ENCODE results near the gene MCU. TPM values are rescaled to one million over a fixed set of nuclear protein-coding genes. Genes with fewer than 3 reads are reported as not detected.

The MCU gene
- total RNA-seq, 1 experiment from 2014 or later, result 18.7 TPM

GRCh38 chr10:72729528-72729927 is 37.6 kb downstream of the MCU start:
- DNase-seq (ENCODE audit: low spot score), result no peak
- Histone ChIP-seq H3K4me3 (ENCODE audit: low read depth, low read length, poor library complexity, severe bottlenecking) (no peak overlapping the region), H3K27me3 (replicated peaks; ENCODE audit: insufficient read depth, low read depth, low read length, poor library complexity) (no peaks in the 10 kb centered on the region), H3K36me3 (ENCODE audit: insufficient read depth, low read length, poor library complexity, severe bottlenecking) (no peaks in the 10 kb centered on the region), H3K27ac (ENCODE audit: low read depth, low read length, poor library complexity, severe bottlenecking) (no peak overlapping the region), H3K9me3 (ENCODE audit: low read depth, low read length, poor library complexity, severe bottlenecking) (no peaks in the 10 kb centered on the region), H3K4me1 (ENCODE audit: insufficient read depth, low read length, poor library complexity, severe bottlenecking) (peaks cover 16% of the 10 kb centered on the region)
- TF ChIP-seq CTCF (conservative IDR thresholded peaks at IDR 0.05; ENCODE audit: low read depth, low read length) (no peak), EZH2 (IDR thresholded peaks at IDR 0.05; ENCODE audit: borderline replicate concordance, low read depth, low read length, poor library complexity, severe bottlenecking) (no peak)
- intact Hi-C loops (cut with micrococcal nuclease; ENCODE audit: unreplicated experiment), result no loop called here
- BruUV-seq (replicated peaks), result no TSS peak
- ChIA-PET POLR2A (ENCODE audit: low non-redundant PET) (no interaction called here), CTCF (no interaction called here)

DNA sequence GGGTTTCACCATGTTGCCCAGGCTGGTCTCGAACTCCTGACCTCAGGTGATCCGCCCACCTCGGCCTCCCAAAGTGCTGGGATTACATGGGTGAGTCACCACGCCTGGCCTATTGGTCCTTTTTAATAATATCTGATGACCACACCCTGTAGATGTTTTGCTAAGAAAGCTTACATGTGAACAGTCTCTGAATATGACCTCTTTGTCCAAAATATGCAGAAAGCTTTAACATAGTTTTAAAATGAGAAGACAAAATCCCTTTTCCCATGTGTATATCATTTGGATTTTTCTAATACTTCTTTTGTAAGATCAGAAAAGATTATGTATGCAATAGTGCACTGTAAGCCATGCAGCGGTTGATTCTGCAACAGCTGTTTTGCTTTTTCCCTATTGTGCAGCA is 38.5 kb downstream of the MCU start:
- no peaks in the 10 kb centered on the region for H3K27me3 ChIP-seq (replicated peaks; ENCODE audit: insufficient read depth, low read depth, low read length, poor library complexity)
- no peak overlapping the region for H3K4me3 ChIP-seq (ENCODE audit: low read depth, low read length, poor library complexity, severe bottlenecking)
- no peak for DNase-seq (ENCODE audit: low spot score)
- H3K4me1 ChIP-seq (ENCODE audit: insufficient read depth, low read length, poor library complexity, severe bottlenecking), result peaks cover 16% of the 10 kb centered on the region
- no peaks in the 10 kb centered on the region for H3K36me3 ChIP-seq (ENCODE audit: insufficient read depth, low read length, poor library complexity, severe bottlenecking)
- TF ChIP-seq CTCF (conservative IDR thresholded peaks at IDR 0.05; ENCODE audit: low read depth, low read length) (no peak), EZH2 (IDR thresholded peaks at IDR 0.05; ENCODE audit: borderline replicate concordance, low read depth, low read length, poor library complexity, severe bottlenecking) (no peak)
- intact Hi-C loops (cut with micrococcal nuclease; ENCODE audit: unreplicated experiment), result no loop called here
- no peak overlapping the region for H3K27ac ChIP-seq (ENCODE audit: low read depth, low read length, poor library complexity, severe bottlenecking)
- POLR2A ChIA-PET (ENCODE audit: low non-redundant PET), result no interaction called here
- BruUV-seq (replicated peaks), result no TSS peak
- H3K9me3 ChIP-seq (ENCODE audit: low read depth, low read length, poor library complexity, severe bottlenecking), result no peaks in the 10 kb centered on the region
- CTCF ChIA-PET, result no interaction called here

DNA sequence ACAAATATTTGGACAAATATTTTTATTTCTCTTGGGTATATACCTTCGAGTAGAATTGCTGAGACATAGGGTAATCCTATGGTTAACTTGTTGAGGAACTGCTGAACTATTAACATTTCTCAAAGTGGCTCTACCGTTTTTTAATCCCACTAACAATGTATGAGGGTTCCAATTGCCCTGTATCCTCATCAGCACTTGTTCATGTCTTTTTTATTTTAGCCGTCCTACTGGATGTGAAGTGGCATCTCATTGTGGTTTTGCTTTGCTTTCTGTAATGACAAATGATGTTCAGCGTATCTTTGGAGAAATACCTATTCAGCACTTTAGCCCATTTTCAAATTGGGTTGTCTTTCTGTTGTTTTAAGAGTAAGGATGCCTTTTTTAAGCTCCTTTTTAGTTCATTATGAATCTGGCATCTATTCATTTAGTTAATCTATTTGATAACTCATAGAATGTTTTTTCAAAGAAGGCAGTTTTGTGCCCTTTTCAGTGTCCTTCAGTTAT is 40.0 kb downstream of the MCU start:
- H3K27ac ChIP-seq (ENCODE audit: low read depth, low read length, poor library complexity, severe bottlenecking), result no peak overlapping the region
- no peaks in the 10 kb centered on the region for H3K36me3 ChIP-seq (ENCODE audit: insufficient read depth, low read length, poor library complexity, severe bottlenecking)
- H3K4me3 ChIP-seq (ENCODE audit: low read depth, low read length, poor library complexity, severe bottlenecking), result no peak overlapping the region
- TF ChIP-seq EZH2 (IDR thresholded peaks at IDR 0.05; ENCODE audit: borderline replicate concordance, low read depth, low read length, poor library complexity, severe bottlenecking), result no peak
- peaks cover 21% of the 10 kb centered on the region for H3K4me1 ChIP-seq (ENCODE audit: insufficient read depth, low read length, poor library complexity, severe bottlenecking)
- ChIA-PET POLR2A (ENCODE audit: low non-redundant PET) (no interaction called here), CTCF (no interaction called here)
- H3K27me3 ChIP-seq (replicated peaks; ENCODE audit: insufficient read depth, low read depth, low read length, poor library complexity), result no peaks in the 10 kb centered on the region
- no peaks in the 10 kb centered on the region for H3K9me3 ChIP-seq (ENCODE audit: low read depth, low read length, poor library complexity, severe bottlenecking)
- DNase-seq (ENCODE audit: low spot score), result no peak
- BruUV-seq (replicated peaks), result no TSS peak
- intact Hi-C loops (cut with micrococcal nuclease; ENCODE audit: unreplicated experiment), result no loop called here

DNA sequence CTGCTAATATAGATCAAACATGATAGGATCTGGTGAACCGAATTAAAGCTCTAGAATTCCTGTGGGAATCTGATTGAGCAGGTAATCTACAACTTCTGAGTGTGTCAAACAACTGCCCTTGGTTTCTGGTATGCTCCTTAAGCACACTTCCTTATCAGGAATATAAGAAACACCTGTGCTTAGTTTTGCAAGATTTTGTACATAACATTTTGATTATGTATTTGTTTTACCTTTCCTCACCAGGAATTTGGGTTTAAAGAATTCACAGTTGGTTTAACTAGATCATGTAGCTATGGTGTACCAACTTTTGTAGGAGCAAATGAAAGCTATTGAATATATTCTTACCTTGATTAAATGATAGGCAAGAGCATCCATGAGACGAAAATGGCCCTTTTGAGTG is 40.6 kb downstream of the MCU start:
- Histone ChIP-seq H3K36me3 (ENCODE audit: insufficient read depth, low read length, poor library complexity, severe bottlenecking) (no peaks in the 10 kb centered on the region), H3K4me3 (ENCODE audit: low read depth, low read length, poor library complexity, severe bottlenecking) (no peak overlapping the region), H3K4me1 (ENCODE audit: insufficient read depth, low read length, poor library complexity, severe bottlenecking) (peaks cover 15% of the 10 kb centered on the region), H3K9me3 (ENCODE audit: low read depth, low read length, poor library complexity, severe bottlenecking) (no peaks in the 10 kb centered on the region), H3K27ac (ENCODE audit: low read depth, low read length, poor library complexity, severe bottlenecking) (no peak overlapping the region), H3K27me3 (replicated peaks; ENCODE audit: insufficient read depth, low read depth, low read length, poor library complexity) (no peaks in the 10 kb centered on the region)
- BruUV-seq (replicated peaks), result no TSS peak
- no peak for TF ChIP-seq EZH2 (IDR thresholded peaks at IDR 0.05; ENCODE audit: borderline replicate concordance, low read depth, low read length, poor library complexity, severe bottlenecking)
- ChIA-PET CTCF (no interaction called here), POLR2A (ENCODE audit: low non-redundant PET) (no interaction called here)
- intact Hi-C loops (cut with micrococcal nuclease; ENCODE audit: unreplicated experiment), result no loop called here
- no peak for DNase-seq (ENCODE audit: low spot score)

Data from A673 (cell line).